Hepatocyte (in vitro differentiated cells): Measurements from ENCODE around the gene HM13. TPM values are rescaled to one million over a fixed set of nuclear protein-coding genes. Genes with fewer than 3 reads are reported as not detected.

Experiments
- DNase-seq: peaks from one replicate; pipeline ENCODE4 v3.0.0-alpha.2; 2016; ENCODE audit warnings: low spot score
- H2AFZ ChIP-seq: fragments of 200-600 bp; sonication (generic); 2 replicates; pipeline ENCODE4 v1.6.0; 2016; ENCODE audit warnings: antibody characterized with exemption, mild to moderate bottlenecking
- H3K27ac ChIP-seq: fragments of 200-600 bp; sonication (generic); 2 replicates; pipeline ENCODE4 v1.5.1; 2016; ENCODE audit warnings: mild to moderate bottlenecking
- H3K27me3 ChIP-seq: fragments of 200-600 bp; sonication (generic); 2 replicates; pipeline ENCODE4 v1.6.1; 2016
- H3K36me3 ChIP-seq: fragments of 200-600 bp; sonication (generic); replicated peaks from 2 replicates; pipeline ENCODE4 v1.5.1; 2016; ENCODE audit warnings: low read depth; ENCODE audit not compliant: insufficient read depth
- H3K4me1 ChIP-seq: fragments of 200-600 bp; sonication (generic); 2 replicates; pipeline ENCODE4 v1.5.1; 2016; ENCODE audit warnings: mild to moderate bottlenecking, moderate library complexity; ENCODE audit not compliant: insufficient read depth
- H3K4me2 ChIP-seq: fragments of 200-600 bp; sonication (generic); 2 replicates; pipeline ENCODE4 v1.6.0; 2016
- H3K4me3 ChIP-seq: fragments of 200-600 bp; sonication (generic); 2 replicates; pipeline ENCODE4 v1.5.1; 2016; ENCODE audit warnings: mild to moderate bottlenecking
- H3K79me2 ChIP-seq: fragments of 200-600 bp; sonication (generic); 2 replicates; pipeline ENCODE4 v1.6.0; 2017; ENCODE audit warnings: mild to moderate bottlenecking
- H3K9me2 ChIP-seq: fragments of 200-600 bp; sonication (generic); replicated peaks from 2 replicates; pipeline ENCODE4 v1.6.0; 2017; ENCODE audit warnings: mild to moderate bottlenecking; ENCODE audit not compliant: insufficient read depth
- H3K9me3 ChIP-seq: fragments of 200-600 bp; sonication (generic); 2 replicates; pipeline ENCODE4 v1.5.1; 2016; ENCODE audit warnings: low read depth, mild to moderate bottlenecking
- H4K20me1 ChIP-seq: fragments of 200-600 bp; sonication (generic); 2 replicates; pipeline ENCODE4 v1.6.0; 2016; ENCODE audit warnings: mild to moderate bottlenecking; ENCODE audit not compliant: insufficient read depth, poor library complexity, severe bottlenecking
- EZH2 ChIP-seq: fragments of 200-600 bp; sonication (generic); IDR thresholded peaks from 2 replicates; pipeline ENCODE4 v1.6.1; 2016; ENCODE audit warnings: antibody characterized with exemption, mild to moderate bottlenecking, borderline replicate concordance
- EZH2phosphoT487 ChIP-seq: fragments of 200-600 bp; sonication (generic); IDR thresholded peaks from one replicate; pipeline ENCODE4 v1.6.1; 2018; ENCODE audit warnings: antibody characterized with exemption, mild to moderate bottlenecking, low read depth, moderate library complexity; ENCODE audit not compliant: unreplicated experiment, severe bottlenecking
- WGBS: methylation state at CpG from one replicate; pipeline ENCODE4 v1.1.6; 2016; ENCODE audit warnings: low lambda C conversion rate; ENCODE audit errors: missing lambda C conversion rate; 5-methylcytosine and 5-hydroxymethylcytosine counted together
- polyA plus RNA-seq: library from polyadenylated mRNA; unstranded; fragments of >200 nt; fragmentation: Nextera tagmentation; extraction: Ambion mirVana; gene quantifications from 2 replicates; pipeline ENCODE4 v1.2.1, GENCODE V29; 2016
- total RNA-seq: library from RNA; depleted of rRNA; stranded (reverse); fragments of >200 nt; gene quantifications from 2 replicates; pipeline ENCODE4 v1.2.3, GENCODE V29; 2014
- TF ChIP-seq, protein P1 (sequence below): fragments of 200-600 bp; sonication (generic); IDR thresholded peaks from 2 replicates; pipeline ENCODE4 v1.5.1; 2016; ENCODE audit warnings: antibody characterized with exemption, mild to moderate bottlenecking; ENCODE audit not compliant: poor library complexity

Gene HM13
- total and polyA plus RNA-seq, 2 experiments from 2014 or later: 219 to 461 TPM

DNA sequence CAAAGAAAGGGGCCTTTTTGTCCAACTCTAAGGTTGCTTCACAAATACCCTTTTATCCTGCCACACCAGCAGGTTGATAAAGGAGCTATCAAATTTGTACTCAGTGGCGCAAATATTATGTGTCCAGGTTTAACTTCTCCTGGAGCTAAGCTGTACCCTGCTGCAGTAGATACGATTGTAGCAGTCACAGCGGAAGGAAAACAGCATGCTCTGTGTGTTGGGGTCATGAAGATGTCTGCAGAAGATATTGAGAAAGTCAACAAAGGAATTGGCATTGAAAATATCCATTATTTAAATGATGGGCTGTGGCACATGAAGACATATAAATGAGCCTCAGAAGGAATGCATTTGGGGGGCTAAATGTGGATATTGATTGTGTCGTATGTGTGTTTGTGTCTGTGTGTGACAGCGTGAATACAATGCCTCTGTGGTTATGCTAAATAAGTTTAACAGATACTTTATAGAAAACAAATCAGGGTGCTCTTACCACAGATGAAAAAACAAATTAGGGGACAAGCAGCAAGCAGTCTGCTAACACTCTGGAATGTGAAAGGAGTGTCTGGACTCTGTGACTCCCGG, 33.6 kb downstream of the HM13 start:
- no peaks in the 10 kb centered on the region for H4K20me1 ChIP-seq
- 43% methylated on average over 6 of the region's 6 CpGs for WGBS
- H3K36me3 ChIP-seq: no peaks in the 10 kb centered on the region
- H3K9me2 ChIP-seq: no peaks in the 10 kb centered on the region
- H3K27ac ChIP-seq: peak overlapping the region; percentile 99
- no peaks in the 10 kb centered on the region for H3K9me3 ChIP-seq
- H3K79me2 ChIP-seq: peaks cover 38% of the 10 kb centered on the region
- TF ChIP-seq, protein P1, sequence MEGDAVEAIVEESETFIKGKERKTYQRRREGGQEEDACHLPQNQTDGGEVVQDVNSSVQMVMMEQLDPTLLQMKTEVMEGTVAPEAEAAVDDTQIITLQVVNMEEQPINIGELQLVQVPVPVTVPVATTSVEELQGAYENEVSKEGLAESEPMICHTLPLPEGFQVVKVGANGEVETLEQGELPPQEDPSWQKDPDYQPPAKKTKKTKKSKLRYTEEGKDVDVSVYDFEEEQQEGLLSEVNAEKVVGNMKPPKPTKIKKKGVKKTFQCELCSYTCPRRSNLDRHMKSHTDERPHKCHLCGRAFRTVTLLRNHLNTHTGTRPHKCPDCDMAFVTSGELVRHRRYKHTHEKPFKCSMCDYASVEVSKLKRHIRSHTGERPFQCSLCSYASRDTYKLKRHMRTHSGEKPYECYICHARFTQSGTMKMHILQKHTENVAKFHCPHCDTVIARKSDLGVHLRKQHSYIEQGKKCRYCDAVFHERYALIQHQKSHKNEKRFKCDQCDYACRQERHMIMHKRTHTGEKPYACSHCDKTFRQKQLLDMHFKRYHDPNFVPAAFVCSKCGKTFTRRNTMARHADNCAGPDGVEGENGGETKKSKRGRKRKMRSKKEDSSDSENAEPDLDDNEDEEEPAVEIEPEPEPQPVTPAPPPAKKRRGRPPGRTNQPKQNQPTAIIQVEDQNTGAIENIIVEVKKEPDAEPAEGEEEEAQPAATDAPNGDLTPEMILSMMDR: no peak
- TF ChIP-seq EZH2phosphoT487 (no peak), EZH2 (no peak)
- H3K27me3 ChIP-seq: no peaks in the 10 kb centered on the region
- peaks cover 22% of the 10 kb centered on the region for H3K4me1 ChIP-seq
- DNase-seq: no peak
- H2AFZ ChIP-seq: peak overlapping the region; percentile 18
- H3K4me2 ChIP-seq: peak overlapping the region; percentile 84
- H3K4me3 ChIP-seq: peak overlapping the region; percentile 33

DNA sequence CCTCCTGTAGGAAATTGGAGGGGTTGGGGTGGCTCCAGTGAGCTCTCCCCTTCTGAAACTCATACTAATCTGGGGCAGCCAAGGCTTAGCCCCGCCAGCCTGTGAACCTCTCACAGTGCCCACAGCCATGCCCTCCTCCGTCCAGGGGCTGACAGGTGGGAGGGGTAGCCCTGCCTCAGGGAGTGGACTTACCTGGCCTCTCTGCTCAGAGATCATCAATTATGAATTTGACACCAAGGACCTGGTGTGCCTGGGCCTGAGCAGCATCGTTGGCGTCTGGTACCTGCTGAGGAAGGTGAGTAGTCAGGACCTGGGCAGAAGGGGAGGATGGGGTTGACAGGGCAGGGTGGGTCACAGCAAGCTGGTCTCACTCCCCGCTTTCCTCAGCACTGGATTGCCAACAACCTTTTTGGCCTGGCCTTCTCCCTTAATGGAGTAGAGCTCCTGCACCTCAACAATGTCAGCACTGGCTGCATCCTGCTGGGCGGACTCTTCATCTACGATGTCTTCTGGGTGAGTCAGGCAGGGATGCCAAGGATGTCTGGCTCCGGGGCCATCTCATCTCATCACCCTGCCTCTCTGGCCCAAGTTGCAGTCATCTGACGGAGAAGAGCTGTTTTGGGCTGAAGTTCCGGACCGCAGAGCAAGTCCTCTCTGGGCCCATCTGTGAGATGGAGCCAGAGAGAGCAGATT, 34.7 kb downstream of the HM13 start:
- H3K27me3 ChIP-seq: no peaks in the 10 kb centered on the region
- no peaks in the 10 kb centered on the region for H3K9me2 ChIP-seq
- H3K4me3 ChIP-seq: no peak overlapping the region
- no peaks in the 10 kb centered on the region for H3K9me3 ChIP-seq
- H4K20me1 ChIP-seq: no peaks in the 10 kb centered on the region
- H2AFZ ChIP-seq: no peak overlapping the region
- peaks cover 38% of the 10 kb centered on the region for H3K79me2 ChIP-seq
- TF ChIP-seq EZH2phosphoT487 (no peak), EZH2 (no peak)
- TF ChIP-seq, protein P1: no peak
- H3K27ac ChIP-seq: peak overlapping the region; percentile 99
- WGBS: 97% methylated on average over 11 of the region's 11 CpGs
- H3K36me3 ChIP-seq: no peaks in the 10 kb centered on the region
- DNase-seq: peak; percentile 10
- peak overlapping the region; percentile 84 for H3K4me2 ChIP-seq
- peaks cover 20% of the 10 kb centered on the region for H3K4me1 ChIP-seq

DNA sequence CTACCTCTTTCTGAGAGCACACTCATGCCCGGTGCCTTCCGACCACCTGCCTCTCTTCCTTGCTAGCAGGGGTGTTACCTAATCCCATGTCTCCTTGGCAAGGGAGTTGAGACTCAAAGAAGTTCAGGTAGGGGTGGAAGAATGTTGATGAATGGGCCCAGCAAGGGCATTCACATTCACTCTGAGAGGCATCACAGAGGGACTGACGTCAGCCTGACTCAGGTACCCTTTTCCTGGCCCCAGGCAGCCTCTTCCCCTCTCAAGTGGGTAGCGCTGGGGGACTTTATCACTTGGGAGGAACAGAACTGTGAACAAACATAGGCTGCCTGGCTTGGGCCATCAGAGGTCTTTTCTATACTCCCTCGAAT, 35.3 kb downstream of the HM13 start:
- no peak overlapping the region for H3K4me2 ChIP-seq
- H3K4me3 ChIP-seq: no peak overlapping the region
- H3K27me3 ChIP-seq: no peaks in the 10 kb centered on the region
- H3K27ac ChIP-seq: no peak overlapping the region
- H3K9me3 ChIP-seq: no peaks in the 10 kb centered on the region
- H4K20me1 ChIP-seq: no peaks in the 10 kb centered on the region
- DNase-seq: peak; percentile 8
- WGBS: 95% methylated on average over 5 of the region's 5 CpGs
- H3K36me3 ChIP-seq: no peaks in the 10 kb centered on the region
- no peaks in the 10 kb centered on the region for H3K9me2 ChIP-seq
- TF ChIP-seq, protein P1: no peak
- TF ChIP-seq EZH2: no peak
- TF ChIP-seq EZH2phosphoT487: no peak
- H3K79me2 ChIP-seq: peaks cover 38% of the 10 kb centered on the region
- no peak overlapping the region for H2AFZ ChIP-seq
- peaks cover 17% of the 10 kb centered on the region for H3K4me1 ChIP-seq
